ENCODE results near the gene TMPRSS3. TPM values are rescaled to one million over a fixed set of nuclear protein-coding genes. Genes with fewer than 3 reads are reported as not detected.

Gene TMPRSS3
- total RNA-seq, 4 donors from 2014 or later = 0.68 to 1.3 TPM; not detected in 2

- H3K36me3 ChIP-seq = no peaks in the 10 kb centered on the region
- in situ Hi-C loops (cut with MboI; ENCODE audit: low pct_ligation_motif_present in 1 of 4, low pct_unique_long_range_greater_than_20kb in 1 of 4, low sequenced_read_pairs in 3 of 4) (no loop called here), intact Hi-C loops (cut with DNase I; ENCODE audit: low total_unique reads) (no loop called here)
- peaks cover 0 to 18% (median 4%) of the 10 kb centered on the region in 4 donors for H3K4me1 ChIP-seq
- no peak overlapping the region for H3K4me3 ChIP-seq
- DNase-seq = no peak
- peaks cover 6% of the 10 kb centered on the region for H3K27me3 ChIP-seq
- no peak for TF ChIP-seq POLR2AphosphoS5 (IDR thresholded peaks at IDR 0.05)
- TF ChIP-seq EP300 (IDR thresholded peaks at IDR 0.05; ENCODE audit: low read depth) = no peak
- TF ChIP-seq CTCF (IDR thresholded peaks at IDR 0.05) = no peak
- TF ChIP-seq POLR2A (IDR thresholded peaks at IDR 0.05) = no peak
- no peaks in the 10 kb centered on the region for H3K9me3 ChIP-seq
- H3K27ac ChIP-seq = peak overlapping the region in 1 of 4 donors; percentile 17
- WGBS, 2 donors (ENCODE audit: low coverage in 1 of 2) = 67 to 68% methylated on average over 4 of the region's 4 CpGs
These were observed 58.6 kb downstream of the TMPRSS3 start for GRCh38 chr21:42337276-42337675.

- H3K27me3 ChIP-seq = peaks cover 6% of the 10 kb centered on the region
- no peak overlapping the region for H3K4me3 ChIP-seq
- H3K9me3 ChIP-seq = no peaks in the 10 kb centered on the region
- no peaks in the 10 kb centered on the region for H3K36me3 ChIP-seq
- peaks cover 0 to 30% (median 7%) of the 10 kb centered on the region in 4 donors for H3K4me1 ChIP-seq
- 60 to 61% methylated on average over 5 to 10 of the region's 10 CpGs for WGBS, 2 donors (ENCODE audit: low coverage in 1 of 2)
- TF ChIP-seq CTCF (IDR thresholded peaks at IDR 0.05) (no peak), EP300 (IDR thresholded peaks at IDR 0.05; ENCODE audit: low read depth) (no peak), POLR2AphosphoS5 (IDR thresholded peaks at IDR 0.05) (no peak), POLR2A (IDR thresholded peaks at IDR 0.05) (no peak)
- in situ Hi-C loops (cut with MboI; ENCODE audit: low pct_ligation_motif_present in 1 of 4, low pct_unique_long_range_greater_than_20kb in 1 of 4, low sequenced_read_pairs in 3 of 4) = no loop called here
- DNase-seq = no peak
- no peak overlapping the region for H3K27ac ChIP-seq
- intact Hi-C loops (cut with DNase I; ENCODE audit: low total_unique reads) = no loop called here
These were observed 59.8 kb downstream of the TMPRSS3 start for GRCh38 chr21:42336054-42336453.

- WGBS, 2 donors (ENCODE audit: low coverage in 1 of 2) = 14 to 47% methylated on average over 1 to 5 of the region's 5 CpGs
- no peaks in the 10 kb centered on the region for H3K9me3 ChIP-seq
- H3K36me3 ChIP-seq = no peaks in the 10 kb centered on the region
- peak overlapping the region; percentile 63 to 71 (median 66) for H3K27ac ChIP-seq
- H3K27me3 ChIP-seq = peaks cover 6% of the 10 kb centered on the region
- H3K4me1 ChIP-seq = peaks cover 0 to 34% (median 8%) of the 10 kb centered on the region in 4 donors
- H3K4me3 ChIP-seq = no peak overlapping the region
- in situ Hi-C loops (cut with MboI; ENCODE audit: low pct_ligation_motif_present in 1 of 4, low pct_unique_long_range_greater_than_20kb in 1 of 4, low sequenced_read_pairs in 3 of 4) (no loop called here), intact Hi-C loops (cut with DNase I; ENCODE audit: low total_unique reads) (no loop called here)
- peak; percentile 61 for DNase-seq
- TF ChIP-seq EP300 (IDR thresholded peaks at IDR 0.05; ENCODE audit: low read depth) = no peak
- TF ChIP-seq POLR2AphosphoS5 (IDR thresholded peaks at IDR 0.05) = peak in 2 of 3 donors; percentile 17 to 23
These were observed 63.1 kb downstream of the TMPRSS3 start for GRCh38 chr21:42332557-42333317.

- Histone ChIP-seq H3K4me1 (peaks cover 0 to 31% (median 8%) of the 10 kb centered on the region in 4 donors), H3K27ac (peak overlapping the region; percentile 63 to 71 (median 66)), H3K9me3 (no peaks in the 10 kb centered on the region), H3K27me3 (peaks cover 6% of the 10 kb centered on the region), H3K4me3 (no peak overlapping the region), H3K36me3 (no peaks in the 10 kb centered on the region)
- no peak for TF ChIP-seq CTCF (IDR thresholded peaks at IDR 0.05)
- TF ChIP-seq POLR2A (IDR thresholded peaks at IDR 0.05) = no peak
- no peak for TF ChIP-seq POLR2AphosphoS5 (IDR thresholded peaks at IDR 0.05)
- no peak for TF ChIP-seq EP300 (IDR thresholded peaks at IDR 0.05; ENCODE audit: low read depth)
- in situ Hi-C loops (cut with MboI; ENCODE audit: low pct_ligation_motif_present in 1 of 4, low pct_unique_long_range_greater_than_20kb in 1 of 4, low sequenced_read_pairs in 3 of 4) (no loop called here), intact Hi-C loops (cut with DNase I; ENCODE audit: low total_unique reads) (no loop called here)
- no peak for DNase-seq
These were observed 64.2 kb downstream of the TMPRSS3 start for GRCh38 chr21:42331660-42332059.
